ENCODE data around the gene TPO. TPM values are rescaled to one million over a fixed set of nuclear protein-coding genes. Genes with fewer than 3 reads are reported as not detected.

The TPO gene
- polyA plus RNA-seq, 1 donor from 2014 or later = not detected

DNA sequence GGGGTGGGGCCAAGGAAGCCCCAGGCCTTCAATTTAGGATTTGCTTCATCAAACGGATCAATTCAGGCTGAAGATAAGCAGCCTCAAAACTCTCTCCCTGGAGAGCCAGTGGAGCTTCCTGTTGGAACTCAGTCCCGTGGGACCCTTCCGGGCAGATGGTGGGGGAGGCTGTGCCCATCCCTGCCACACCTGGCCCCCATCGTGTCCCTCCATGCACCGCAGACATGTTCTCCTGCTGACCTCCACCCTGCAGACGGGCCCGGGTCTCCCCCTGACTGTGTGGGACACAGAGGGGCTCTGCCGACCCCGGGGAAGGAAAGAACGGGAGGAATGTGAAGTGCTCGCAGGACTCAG lies 144.2 kb downstream of the TPO start:
- H3K9me2 ChIP-seq (ENCODE audit: insufficient read depth, low read length) = no peaks in the 10 kb centered on the region
- no peak overlapping the region for H2AFZ ChIP-seq (ENCODE audit: low read depth, low read length)
- H3K9me3 ChIP-seq (ENCODE audit: low read length) = no peaks in the 10 kb centered on the region
- TF ChIP-seq, protein P1, sequence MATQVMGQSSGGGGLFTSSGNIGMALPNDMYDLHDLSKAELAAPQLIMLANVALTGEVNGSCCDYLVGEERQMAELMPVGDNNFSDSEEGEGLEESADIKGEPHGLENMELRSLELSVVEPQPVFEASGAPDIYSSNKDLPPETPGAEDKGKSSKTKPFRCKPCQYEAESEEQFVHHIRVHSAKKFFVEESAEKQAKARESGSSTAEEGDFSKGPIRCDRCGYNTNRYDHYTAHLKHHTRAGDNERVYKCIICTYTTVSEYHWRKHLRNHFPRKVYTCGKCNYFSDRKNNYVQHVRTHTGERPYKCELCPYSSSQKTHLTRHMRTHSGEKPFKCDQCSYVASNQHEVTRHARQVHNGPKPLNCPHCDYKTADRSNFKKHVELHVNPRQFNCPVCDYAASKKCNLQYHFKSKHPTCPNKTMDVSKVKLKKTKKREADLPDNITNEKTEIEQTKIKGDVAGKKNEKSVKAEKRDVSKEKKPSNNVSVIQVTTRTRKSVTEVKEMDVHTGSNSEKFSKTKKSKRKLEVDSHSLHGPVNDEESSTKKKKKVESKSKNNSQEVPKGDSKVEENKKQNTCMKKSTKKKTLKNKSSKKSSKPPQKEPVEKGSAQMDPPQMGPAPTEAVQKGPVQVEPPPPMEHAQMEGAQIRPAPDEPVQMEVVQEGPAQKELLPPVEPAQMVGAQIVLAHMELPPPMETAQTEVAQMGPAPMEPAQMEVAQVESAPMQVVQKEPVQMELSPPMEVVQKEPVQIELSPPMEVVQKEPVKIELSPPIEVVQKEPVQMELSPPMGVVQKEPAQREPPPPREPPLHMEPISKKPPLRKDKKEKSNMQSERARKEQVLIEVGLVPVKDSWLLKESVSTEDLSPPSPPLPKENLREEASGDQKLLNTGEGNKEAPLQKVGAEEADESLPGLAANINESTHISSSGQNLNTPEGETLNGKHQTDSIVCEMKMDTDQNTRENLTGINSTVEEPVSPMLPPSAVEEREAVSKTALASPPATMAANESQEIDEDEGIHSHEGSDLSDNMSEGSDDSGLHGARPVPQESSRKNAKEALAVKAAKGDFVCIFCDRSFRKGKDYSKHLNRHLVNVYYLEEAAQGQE (IDR thresholded peaks at IDR 0.05; ENCODE audit: borderline replicate concordance) = no peak
- TF ChIP-seq RAD21 (conservative IDR thresholded peaks at IDR 0.05) (no peak), EP300 (conservative IDR thresholded peaks at IDR 0.05; ENCODE audit: poor library complexity, severe bottlenecking) (no peak), SMC3 (conservative IDR thresholded peaks at IDR 0.05; ENCODE audit: poor library complexity) (no peak), CTCF (IDR thresholded peaks at IDR 0.05; ENCODE audit: poor library complexity, severe bottlenecking) (no peak), TAF1 (IDR thresholded peaks at IDR 0.05; ENCODE audit: low read depth) (no peak), EZH2 (IDR thresholded peaks at IDR 0.05; ENCODE audit: borderline replicate concordance, insufficient read depth, low read length, poor library complexity, severe bottlenecking) (no peak), POLR2AphosphoS5 (IDR thresholded peaks at IDR 0.05) (no peak), MXI1 (conservative IDR thresholded peaks at IDR 0.05; ENCODE audit: poor library complexity, severe bottlenecking) (no peak)
- no peak overlapping the region for H3K4me2 ChIP-seq (ENCODE audit: low read length)
- H3K27me3 ChIP-seq (ENCODE audit: insufficient read depth, low read depth, low read length) = no peaks in the 10 kb centered on the region
- H3F3A ChIP-seq (ENCODE audit: insufficient read depth, low read length, poor library complexity, severe bottlenecking) = peaks cover 4% of the 10 kb centered on the region
- H3K36me3 ChIP-seq (ENCODE audit: insufficient read depth, low read length) = no peaks in the 10 kb centered on the region
- no peaks in the 10 kb centered on the region for H3K79me2 ChIP-seq (replicated peaks; ENCODE audit: insufficient read depth, low read length)
- no peaks in the 10 kb centered on the region for H4K20me1 ChIP-seq (ENCODE audit: insufficient read depth)
- H3K4me3 ChIP-seq (ENCODE audit: low read length) = no peak overlapping the region
- no peak overlapping the region for H3K9ac ChIP-seq (ENCODE audit: low read length)
- no peak overlapping the region for H3K27ac ChIP-seq (ENCODE audit: low read length)

DNA sequence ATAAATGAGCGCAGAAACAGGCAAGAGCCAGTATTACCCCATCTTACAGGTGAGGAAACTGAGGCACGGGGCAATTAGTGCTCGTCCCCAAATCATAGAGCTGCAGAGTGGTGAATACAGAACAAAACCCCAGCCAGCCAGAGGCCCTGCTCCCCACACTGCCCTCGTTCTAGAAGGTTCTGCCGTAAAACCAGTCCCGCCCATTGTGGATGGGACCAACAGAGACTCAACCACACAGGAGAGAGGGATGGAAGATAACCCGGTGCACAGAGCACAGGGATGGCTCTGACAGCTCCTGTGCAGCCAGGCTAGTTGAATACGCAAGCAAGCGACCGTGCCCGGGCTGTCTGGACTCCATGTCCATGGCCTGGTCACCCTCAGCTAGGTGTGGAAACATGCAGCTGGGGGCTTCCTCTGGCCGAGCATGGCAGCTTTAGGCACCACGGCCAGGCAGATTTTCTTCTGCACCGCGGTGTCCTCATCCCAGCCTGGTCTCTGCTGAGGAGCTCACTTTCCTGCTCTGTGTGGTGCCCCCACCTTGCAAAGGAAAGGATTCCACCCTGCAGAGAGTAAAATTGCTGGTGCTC lies 146.4 kb downstream of the TPO start:
- no peaks in the 10 kb centered on the region for H4K20me1 ChIP-seq (ENCODE audit: insufficient read depth)
- no peak overlapping the region for H2AFZ ChIP-seq (ENCODE audit: low read depth, low read length)
- H3K79me2 ChIP-seq (replicated peaks; ENCODE audit: insufficient read depth, low read length) = no peaks in the 10 kb centered on the region
- H3K27ac ChIP-seq (ENCODE audit: low read length) = no peak overlapping the region
- H3K9me2 ChIP-seq (ENCODE audit: insufficient read depth, low read length) = no peaks in the 10 kb centered on the region
- no peak overlapping the region for H3K9ac ChIP-seq (ENCODE audit: low read length)
- H3K4me3 ChIP-seq (ENCODE audit: low read length) = no peak overlapping the region
- H3F3A ChIP-seq (ENCODE audit: insufficient read depth, low read length, poor library complexity, severe bottlenecking) = peaks cover 4% of the 10 kb centered on the region
- H3K27me3 ChIP-seq (ENCODE audit: insufficient read depth, low read depth, low read length) = no peaks in the 10 kb centered on the region
- no peaks in the 10 kb centered on the region for H3K36me3 ChIP-seq (ENCODE audit: insufficient read depth, low read length)
- TF ChIP-seq POLR2AphosphoS5 (IDR thresholded peaks at IDR 0.05) (no peak), RAD21 (conservative IDR thresholded peaks at IDR 0.05) (no peak), SMC3 (conservative IDR thresholded peaks at IDR 0.05; ENCODE audit: poor library complexity) (no peak), EZH2 (IDR thresholded peaks at IDR 0.05; ENCODE audit: borderline replicate concordance, insufficient read depth, low read length, poor library complexity, severe bottlenecking) (no peak), CTCF (IDR thresholded peaks at IDR 0.05; ENCODE audit: poor library complexity, severe bottlenecking) (no peak), TAF1 (IDR thresholded peaks at IDR 0.05; ENCODE audit: low read depth) (no peak), MXI1 (conservative IDR thresholded peaks at IDR 0.05; ENCODE audit: poor library complexity, severe bottlenecking) (no peak), EP300 (conservative IDR thresholded peaks at IDR 0.05; ENCODE audit: poor library complexity, severe bottlenecking) (no peak)
- TF ChIP-seq, protein P1 (IDR thresholded peaks at IDR 0.05; ENCODE audit: borderline replicate concordance) = no peak
- H3K4me2 ChIP-seq (ENCODE audit: low read length) = no peak overlapping the region
- H3K9me3 ChIP-seq (ENCODE audit: low read length) = no peaks in the 10 kb centered on the region
